GM10266 (cell line): Measurements from ENCODE around the gene XYLT2.

ENCODE experiments used
- DNase-seq: peaks from one replicate; pipeline ENCODE4 v3.0.0; 2012; ENCODE audit errors: extremely low spot score
- CTCF ChIP-seq: IDR thresholded peaks from 2 replicates; pipeline ENCODE4 v1.5.1; 2012; ENCODE audit warnings: mild to moderate bottlenecking, low read depth; ENCODE audit not compliant: control insufficient read depth, insufficient read depth; ENCODE audit errors: missing control alignments

XYLT2 gene

DNA sequence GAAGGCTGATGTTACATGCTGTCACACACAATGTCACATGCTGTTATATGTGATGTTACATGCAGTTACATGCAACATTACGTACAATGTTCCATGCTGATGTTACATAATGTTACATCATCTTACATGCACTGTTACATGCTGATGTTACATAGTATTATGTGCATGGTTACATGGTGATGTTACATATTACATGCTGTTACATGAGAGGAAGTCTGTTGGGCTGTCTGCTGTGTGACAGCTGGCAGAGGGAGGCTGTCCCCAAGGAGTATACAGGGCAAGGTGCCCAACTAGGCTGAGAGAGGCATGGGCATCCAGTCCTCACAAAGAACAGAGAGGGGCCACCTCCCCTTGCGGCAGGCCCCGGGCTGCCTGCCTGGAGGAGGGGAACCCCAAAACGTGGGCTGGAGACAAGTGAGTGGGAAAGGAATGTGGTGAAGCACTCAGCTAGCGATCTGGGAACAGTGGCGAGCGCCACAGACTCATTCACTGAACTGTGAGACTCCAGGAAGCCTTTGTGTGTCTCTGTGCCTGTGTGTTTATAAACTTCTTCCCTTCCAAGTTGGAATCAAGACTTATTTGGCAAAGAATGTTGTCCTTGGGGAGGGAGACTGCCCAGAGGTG lies 41.0 kb upstream of the XYLT2 start:
- no peak for TF ChIP-seq CTCF
- DNase-seq: no peak

- no peak for DNase-seq
Observed at GRCh38 chr17:50307654-50308053, 38.3 kb upstream of the XYLT2 start.

GRCh38 chr17:50308666-50309065 lies 37.3 kb upstream of the XYLT2 start:
- TF ChIP-seq CTCF: no peak
- no peak for DNase-seq

More at GRCh38 chr17:50307654-50308053, 38.3 kb upstream of the XYLT2 start:
- TF ChIP-seq CTCF: no peak

DNA sequence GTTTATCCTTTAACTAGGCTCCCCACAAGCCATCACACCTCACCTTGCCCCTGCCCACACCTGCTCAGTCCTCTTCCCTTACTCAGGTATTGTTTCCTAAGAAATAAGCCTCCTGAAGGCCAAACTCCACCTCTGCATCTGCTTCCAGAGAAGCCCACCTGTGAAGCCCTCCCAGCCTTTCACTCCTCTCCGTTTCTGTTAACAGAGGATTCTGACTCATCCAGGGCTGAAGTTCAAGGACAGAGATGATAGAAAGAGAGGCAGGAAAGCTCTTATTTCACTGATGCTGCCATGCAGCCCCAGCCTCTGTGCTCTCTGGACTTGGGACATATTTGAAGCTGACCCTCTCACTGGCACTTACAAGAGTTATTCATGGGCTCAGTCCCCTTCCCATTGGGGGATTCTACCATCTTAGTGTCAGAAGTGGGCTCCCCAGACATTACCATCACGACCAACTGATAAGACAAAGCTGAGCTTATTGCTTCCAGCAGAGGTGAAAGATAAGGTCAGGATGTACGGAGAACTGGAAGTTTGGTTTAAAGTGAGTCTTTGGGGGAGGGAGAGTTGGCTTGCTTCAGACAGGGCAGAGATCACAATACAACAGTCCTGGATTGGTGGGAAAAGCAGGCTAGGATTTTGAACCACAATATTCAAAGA lies 35.3 kb upstream of the XYLT2 start:
- no peak for TF ChIP-seq CTCF
- DNase-seq: no peak

- no peak for DNase-seq
- TF ChIP-seq CTCF: no peak
Observed at GRCh38 chr17:50311112-50311460, 34.8 kb upstream of the XYLT2 start.

- DNase-seq: no peak
- no peak for TF ChIP-seq CTCF
Observed at GRCh38 chr17:50311483-50311882, 34.4 kb upstream of the XYLT2 start.

GRCh38 chr17:50312308-50312707 lies 33.6 kb upstream of the XYLT2 start:
- no peak for DNase-seq
- TF ChIP-seq CTCF: no peak
